CD14-positive monocyte (primary cell): ENCODE data around the gene RNF151. TPM values are rescaled to one million over a fixed set of nuclear protein-coding genes. Genes with fewer than 3 reads are reported as not detected.
A peak's percentile ranks its signal among the peaks of the same experiment; 100 is the strongest.

Source experiments
- DNase-seq, 3 donors: peaks; one replicate each; pipeline ENCODE4 v3.0.0-alpha.2; 2011 to 2022
- H2AFZ ChIP-seq: 2 replicates; pipeline ENCODE4 v1.6.0; 2012; ENCODE audit warnings: mild to moderate bottlenecking, low read depth, low read length, inconsistent platforms; ENCODE audit not compliant: insufficient read depth, poor library complexity, severe bottlenecking
- H3K27ac ChIP-seq, 2 donors: 1 replicate in 1 of 2; 2 replicates in 1 of 2; pipeline ENCODE4 v1.5.1; 2012 to 2013; ENCODE audit warnings: low read length in 2 of 2, control low read depth in 1 of 2, inconsistent platforms in 1 of 2, low read depth in 1 of 2, mild to moderate bottlenecking in 1 of 2
- H3K27me3 ChIP-seq, 2 donors: one replicate each; pipeline versions ENCODE4 v1.6.0 to v1.6.1; 2011 to 2013; ENCODE audit warnings: low read length in 2 of 2; ENCODE audit not compliant: control insufficient read depth in 2 of 2, insufficient read depth in 2 of 2
- H3K36me3 ChIP-seq, 2 donors: replicated peaks in 1 of 2; 1 replicate in 1 of 2; 2 replicates in 1 of 2; pipeline versions ENCODE4 v1.5.1 to v1.6.1; 2012 to 2013; ENCODE audit warnings: low read length in 2 of 2, control low read depth in 1 of 2, inconsistent platforms in 1 of 2, mild to moderate bottlenecking in 1 of 2; ENCODE audit not compliant: insufficient read depth in 2 of 2, control insufficient read depth in 1 of 2
- H3K4me1 ChIP-seq, 2 donors: 1 replicate in 1 of 2; 2 replicates in 1 of 2; pipeline versions ENCODE4 v1.5.1 to v1.6.1; 2012 to 2013; ENCODE audit warnings: low read length in 2 of 2, control low read depth in 1 of 2, inconsistent platforms in 1 of 2, mild to moderate bottlenecking in 1 of 2, moderate library complexity in 1 of 2; ENCODE audit not compliant: insufficient read depth in 2 of 2, control insufficient read depth in 1 of 2
- H3K4me2 ChIP-seq: replicated peaks from 2 replicates; pipeline ENCODE3; 2012; ENCODE audit warnings: low read length, moderate library complexity, mild to moderate bottlenecking; ENCODE audit not compliant: poor library complexity, severe bottlenecking; ENCODE audit errors: extremely low read depth
- H3K4me3 ChIP-seq, 3 experiments: fragments of 200-600 bp in 1 of 3; sonication (generic) in 1 of 3; replicated peaks in 1 of 3; 1 replicate in 2 of 3; 2 replicates in 1 of 3; pipeline ENCODE4 v1.5.1; 2011 to 2013; ENCODE audit warnings: low read length in 3 of 3, mild to moderate bottlenecking in 3 of 3, control low read depth in 2 of 3, low read depth in 2 of 3, inconsistent platforms in 1 of 3, moderate library complexity in 1 of 3
- H3K79me2 ChIP-seq: 2 replicates; pipeline ENCODE4 v1.6.0; 2012; ENCODE audit warnings: mild to moderate bottlenecking, control low read depth, inconsistent platforms, low read length, moderate library complexity; ENCODE audit not compliant: insufficient read depth
- H3K9ac ChIP-seq: 2 replicates; pipeline ENCODE4 v1.6.0; 2017; ENCODE audit warnings: low read length, mild to moderate bottlenecking; ENCODE audit not compliant: insufficient read depth, poor library complexity, severe bottlenecking
- H3K9me3 ChIP-seq, 2 donors: replicated peaks in 1 of 2; 1 replicate in 1 of 2; 2 replicates in 1 of 2; pipeline versions ENCODE4 v1.5.1 to v1.6.1; 2012 to 2013; ENCODE audit warnings: low read length in 2 of 2, control low read depth in 1 of 2; ENCODE audit not compliant: control insufficient read depth in 1 of 2, insufficient read depth in 1 of 2
- H4K20me1 ChIP-seq: 2 replicates; pipeline ENCODE4 v1.6.0; 2012; ENCODE audit warnings: mild to moderate bottlenecking, low read length, control low read depth, moderate library complexity; ENCODE audit not compliant: insufficient read depth
- H3K27ac Mint-ChIP-seq, 7 donors: one replicate each; pipeline ENCODE4 v1.8.0; 2020; ENCODE audit warnings: mild to moderate bottlenecking in 7 of 7, mixed read lengths in 7 of 7, moderate library complexity in 6 of 7, inconsistent platforms in 2 of 7
- H3K27me3 Mint-ChIP-seq, 3 donors: one replicate each; pipeline ENCODE4 v1.8.0; 2021 to 2022; ENCODE audit warnings: low read depth in 3 of 3, mild to moderate bottlenecking in 3 of 3, mixed read lengths in 3 of 3, moderate library complexity in 3 of 3, inconsistent platforms in 1 of 3
- H3K36me3 Mint-ChIP-seq, 2 donors: one replicate each; pipeline ENCODE4 v1.8.0; 2020; ENCODE audit warnings: mixed read lengths in 2 of 2, inconsistent platforms in 1 of 2, mild to moderate bottlenecking in 1 of 2
- H3K4me1 Mint-ChIP-seq: one replicate; pipeline ENCODE4 v1.8.0; 2020; ENCODE audit warnings: mild to moderate bottlenecking, mixed read lengths
- H3K4me3 Mint-ChIP-seq, 2 donors: one replicate each; pipeline ENCODE4 v1.8.0; 2020; ENCODE audit warnings: mild to moderate bottlenecking in 2 of 2, mixed read lengths in 2 of 2, moderate library complexity in 1 of 2
- H3K9me3 Mint-ChIP-seq, 7 donors: one replicate each; pipeline ENCODE4 v1.8.0; 2020 to 2022; ENCODE audit warnings: mixed read lengths in 7 of 7, mild to moderate bottlenecking in 6 of 7, moderate library complexity in 6 of 7, inconsistent platforms in 2 of 7
- CTCF ChIP-seq: fragments of 200-600 bp; IDR thresholded peaks from one replicate; pipeline ENCODE4 v1.8.0; 2022; ENCODE audit warnings: antibody characterized with exemption, mild to moderate bottlenecking
- WGBS: methylation state at CpG from one replicate; pipeline ENCODE4 v1.1.5; 2013; ENCODE audit warnings: missing lambda C conversion rate; ENCODE audit not compliant: insufficient coverage; 5-methylcytosine and 5-hydroxymethylcytosine counted together
- intact Hi-C, 2 donors: fragments of 100-400 bp; cut with micrococcal nuclease; formaldehyde crosslinking; loops; one replicate each; pipeline versions ENCODE4 v1.15.0 to v1.15.1; 2023
- polyA plus RNA-seq, 3 donors: library from polyadenylated mRNA; depleted of rRNA in 1 of 3; unstranded in 2 of 3; stranded (reverse) in 1 of 3; fragments of 300-500 nt in 2 of 3; fragments of >200 nt in 1 of 3; fragmentation: Illumina TruSeq in 2 of 3; gene quantifications; 1 replicate in 2 of 3; 2 replicates in 1 of 3; pipeline ENCODE4 v1.2.3, GENCODE V29; 2012 to 2021

The RNF151 gene
- polyA plus RNA-seq, 3 donors = not detected

- no peak overlapping the region for H3K4me2 ChIP-seq
- WGBS = 96% methylated on average over 5 of the region's 10 CpGs
- H3K4me1 ChIP-seq = peaks cover 38 to 46% of the 10 kb centered on the region in 2 donors
- Mint-ChIP-seq H3K36me3 (peaks cover 30 to 35% of the 10 kb centered on the region in 2 donors), H3K9me3 (peaks cover 0 to 25% (median 14%) of the 10 kb centered on the region in 7 donors), H3K4me3 (no peak overlapping the region), H3K27me3 (peaks cover 46 to 60% (median 48%) of the 10 kb centered on the region in 3 donors), H3K27ac (no peak overlapping the region), H3K4me1 (peaks cover 31% of the 10 kb centered on the region)
- peaks cover 12 to 18% of the 10 kb centered on the region in 2 donors for H3K36me3 ChIP-seq
- peaks cover 2 to 12% of the 10 kb centered on the region in 2 donors for H3K9me3 ChIP-seq
- no peak overlapping the region for H2AFZ ChIP-seq
- H4K20me1 ChIP-seq = peaks cover 7% of the 10 kb centered on the region
- no peak for DNase-seq
- no peak for TF ChIP-seq CTCF
- no peak overlapping the region for H3K4me3 ChIP-seq
- no peak overlapping the region for H3K27ac ChIP-seq
- intact Hi-C loops = no loop called here
- H3K9ac ChIP-seq = no peak overlapping the region
- H3K79me2 ChIP-seq = no peaks in the 10 kb centered on the region
- H3K27me3 ChIP-seq = peaks cover 24 to 44% of the 10 kb centered on the region in 2 donors
These were observed 20.5 kb downstream of the RNF151 start for GRCh38 chr16:1987198-1987597.

DNA sequence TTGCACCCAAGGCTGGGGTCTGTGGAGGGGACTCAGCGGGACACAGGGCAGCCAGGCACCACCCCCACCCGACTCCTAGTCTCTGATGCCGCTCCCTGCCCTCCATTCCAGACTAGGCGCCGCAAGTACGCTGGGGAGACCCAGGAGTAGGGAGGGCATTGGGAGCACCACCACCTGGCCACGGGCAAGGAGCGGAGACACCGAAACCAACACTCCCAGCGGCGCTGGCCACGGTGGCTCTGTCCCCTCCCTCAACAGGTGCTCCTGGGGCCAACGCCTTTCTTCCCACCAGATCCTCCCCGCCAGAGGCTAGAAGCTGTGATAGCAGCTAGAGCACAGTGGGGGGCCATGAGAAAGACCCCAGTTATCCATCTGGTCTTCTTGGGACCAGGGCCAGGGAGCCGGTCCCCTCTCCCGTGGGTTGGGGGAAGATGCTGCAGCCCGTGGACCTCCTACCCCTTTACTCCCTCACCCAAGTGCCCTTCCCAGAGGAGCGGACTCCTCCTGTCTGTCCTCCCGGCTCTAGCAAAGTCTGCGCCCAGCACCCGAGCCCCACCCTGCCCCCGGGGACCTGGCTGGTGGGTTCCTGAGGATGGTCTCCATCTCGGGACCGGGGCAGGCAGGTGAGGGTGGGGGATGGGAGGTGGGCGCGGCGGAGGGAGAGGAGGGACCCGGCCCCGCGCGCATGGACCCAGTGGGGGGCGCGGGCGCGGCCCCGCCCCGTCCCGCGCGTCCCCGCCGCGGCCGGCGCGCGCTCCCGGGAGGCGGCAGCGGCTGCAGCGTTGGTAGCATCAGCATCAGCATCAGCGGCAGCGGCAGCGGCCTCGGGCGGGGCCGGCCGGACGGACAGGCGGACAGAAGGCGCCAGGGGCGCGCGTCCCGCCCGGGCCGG, 22.8 kb downstream of the RNF151 start, which contains the start of gene SYNGR3:
SYNGR3 (plus strand) TSS at position 762 of the 892 bp plus-strand sequence. CDS start 133 bp downstream, outside the sequence.
- no peak for DNase-seq
- peaks cover 35 to 52% (median 45%) of the 10 kb centered on the region in 3 donors for H3K27me3 Mint-ChIP-seq
- peaks cover 7% of the 10 kb centered on the region for H4K20me1 ChIP-seq
- peak within 1 kb of the TSS in 1 of 3 experiments; percentile 17 for H3K4me3 ChIP-seq
- intact Hi-C loops = no loop called here
- 9% methylated on average over 55 of the region's 67 CpGs for WGBS
- peak within 1 kb of the TSS; percentile 19 for H3K9ac ChIP-seq
- H2AFZ ChIP-seq = peak within 1 kb of the TSS; percentile 54
- H3K4me3 Mint-ChIP-seq = peak within 1 kb of the TSS; percentile 27 to 79
- H3K4me2 ChIP-seq = peak within 1 kb of the TSS; percentile 34
- H3K4me1 Mint-ChIP-seq = peaks cover 26% of the 10 kb centered on the region
- H3K9me3 ChIP-seq = peaks cover 7 to 8% of the 10 kb centered on the region in 2 donors
- H3K27ac Mint-ChIP-seq = peak within 1 kb of the TSS in 2 of 7 donors; percentile 56 to 69
- no peak within 1 kb of the TSS for H3K27ac ChIP-seq
- peaks cover 20 to 33% of the 10 kb centered on the region in 2 donors for H3K27me3 ChIP-seq
- peaks cover 12 to 18% of the 10 kb centered on the region in 2 donors for H3K36me3 ChIP-seq
- peaks cover 25 to 28% of the 10 kb centered on the region in 2 donors for H3K36me3 Mint-ChIP-seq
- no peaks in the 10 kb centered on the region for H3K79me2 ChIP-seq
- no peak for TF ChIP-seq CTCF
- peaks cover 28 to 29% of the 10 kb centered on the region in 2 donors for H3K4me1 ChIP-seq
- H3K9me3 Mint-ChIP-seq = peaks cover 0 to 16% (median 11%) of the 10 kb centered on the region in 7 donors
